ENCODE measurements around the gene SBK3. TPM values are rescaled to one million over a fixed set of nuclear protein-coding genes. Genes with fewer than 3 reads are reported as not detected.

Gene SBK3
- polyA plus RNA-seq, 1 of the 3 experiments (the other 2 are of a cell fraction) = 0.03 TPM

- ChIA-PET POLR2A (interaction anchor here (0.9 kb wide), 1 partner anchor 72 kb away, joined by 5 read pairs; the partner anchor contains the start of gene FIZ1), CTCF (interaction anchor here (0.7 to 1.5 kb wide), 3 partner anchors 13 to 106 kb away, joined by 3 to 6 read pairs (median 5); no protein-coding TSS in a partner anchor)
- Histone ChIP-seq H3K9me3 (no peaks in the 10 kb centered on the region), H3K9ac (no peak overlapping the region), H3K27ac (ENCODE audit: low read depth in 2 of 2, low read length in 1 of 2) (no peak overlapping the region; a peak in 1 of 4 replicates), H3K27me3 (ENCODE audit: insufficient read depth) (no peaks in the 10 kb centered on the region), H3K4me2 (no peak overlapping the region), H3K4me3 (ENCODE audit: low read depth in 2 of 2, low read length in 1 of 2) (no peak overlapping the region), H3K9me2 (no peaks in the 10 kb centered on the region), H2AFZ (ENCODE audit: low read depth) (no peak overlapping the region), H4K20me1 (ENCODE audit: insufficient read depth) (no peaks in the 10 kb centered on the region), H3K4me1 (ENCODE audit: control insufficient read depth in 1 of 2, insufficient read depth in 2 of 2, low read depth in 1 of 2, low read length in 1 of 2) (peaks cover 0 to 31% of the 10 kb centered on the region in 2 experiments; a peak in 1 of 4 replicates), H3K36me3 (replicated peaks in 1 of 2; ENCODE audit: control insufficient read depth in 1 of 2, insufficient read depth in 2 of 2, low read length in 1 of 2) (no peaks in the 10 kb centered on the region), H3F3A (replicated peaks; ENCODE audit: insufficient read depth) (no peaks in the 10 kb centered on the region), H3K79me2 (ENCODE audit: insufficient read depth) (no peaks in the 10 kb centered on the region)
- no peak for TF ChIP-seq YY1 (IDR thresholded peaks at IDR 0.05; ENCODE audit: low read depth)
- no peak for TF ChIP-seq MXI1 (IDR thresholded peaks at IDR 0.05; ENCODE audit: low read depth, low read length)
- TF ChIP-seq RAD21 (IDR thresholded peaks at IDR 0.05; ENCODE audit: low read length) = no peak
- no peak for TF ChIP-seq PBX3 (IDR thresholded peaks at IDR 0.05)
- TF ChIP-seq FOXJ3 (CRISPR knock-in tag; IDR thresholded peaks at IDR 0.05) = no peak
- DNase-seq = no peak
- WGBS (ENCODE audit: low lambda C conversion rate) = 66% methylated on average over 22 of the region's 22 CpGs
These were observed 17.9 kb downstream of the SBK3 start for GRCh38 chr19:55527197-55528029.

- no peaks in the 10 kb centered on the region for H4K20me1 ChIP-seq (ENCODE audit: insufficient read depth)
- H3K4me1 ChIP-seq (ENCODE audit: control insufficient read depth in 1 of 2, insufficient read depth in 2 of 2, low read depth in 1 of 2, low read length in 1 of 2) = peaks cover 0 to 38% of the 10 kb centered on the region in 2 experiments; a peak in 1 of 4 replicates
- no peak overlapping the region; a peak in 1 of 4 replicates for H3K27ac ChIP-seq (ENCODE audit: low read depth in 2 of 2, low read length in 1 of 2)
- no peaks in the 10 kb centered on the region for H3K27me3 ChIP-seq (ENCODE audit: insufficient read depth)
- DNase-seq = peak; percentile 57
- no peaks in the 10 kb centered on the region for H3K36me3 ChIP-seq (replicated peaks in 1 of 2; ENCODE audit: control insufficient read depth in 1 of 2, insufficient read depth in 2 of 2, low read length in 1 of 2)
- ChIA-PET CTCF (interaction anchor here (0.6 to 1.5 kb wide), 5 partner anchors 10 to 107 kb away, joined by 4 to 7 read pairs (median 6); partner anchors contain the start of gene ZNF865), POLR2A (interaction anchor here (0.6 to 0.9 kb wide), 2 partner anchors 49 to 73 kb away, joined by 3 to 5 read pairs; partner anchors contain the start of gene FIZ1)
- no peaks in the 10 kb centered on the region for H3K9me2 ChIP-seq
- no peaks in the 10 kb centered on the region for H3K79me2 ChIP-seq (ENCODE audit: insufficient read depth)
- no peaks in the 10 kb centered on the region for H3K9me3 ChIP-seq
- H3F3A ChIP-seq (replicated peaks; ENCODE audit: insufficient read depth) = no peaks in the 10 kb centered on the region
- H3K9ac ChIP-seq = no peak overlapping the region
- H2AFZ ChIP-seq (ENCODE audit: low read depth) = no peak overlapping the region
- no peak for TF ChIP-seq GABPA (IDR thresholded peaks at IDR 0.05; ENCODE audit: low read depth)
- no peak for TF ChIP-seq POLR2AphosphoS5 (IDR thresholded peaks at IDR 0.05; ENCODE audit: low read depth, low read length)
- no peak for TF ChIP-seq MXI1 (IDR thresholded peaks at IDR 0.05; ENCODE audit: low read depth, low read length)
- no peak for TF ChIP-seq YY1 (IDR thresholded peaks at IDR 0.05; ENCODE audit: low read depth)
- no peak for TF ChIP-seq MEF2A (IDR thresholded peaks at IDR 0.05; ENCODE audit: borderline replicate concordance, low read depth)
- no peak for TF ChIP-seq ELF1 (IDR thresholded peaks at IDR 0.05)
- no peak for TF ChIP-seq JUND (IDR thresholded peaks at IDR 0.05)
- TF ChIP-seq IRF3 (IDR thresholded peaks at IDR 0.05; ENCODE audit: low read depth, low read length) = no peak
- TF ChIP-seq NRF1 (IDR thresholded peaks at IDR 0.05; ENCODE audit: low read depth, low read length) = no peak
- no peak for TF ChIP-seq RXRA (IDR thresholded peaks at IDR 0.05; ENCODE audit: borderline replicate concordance, low read depth)
- TF ChIP-seq TCF12 (IDR thresholded peaks at IDR 0.05) = no peak
- no peak; the same call in 1 of the 2 replicates for TF ChIP-seq NFIC (IDR thresholded peaks at IDR 0.05; ENCODE audit: borderline replicate concordance)
- TF ChIP-seq FOXM1 (IDR thresholded peaks at IDR 0.05; ENCODE audit: low read depth) = no peak
- no peak for TF ChIP-seq PBX3 (IDR thresholded peaks at IDR 0.05)
- H3K4me2 ChIP-seq = no peak overlapping the region
- WGBS (ENCODE audit: low lambda C conversion rate) = 52% methylated on average over 20 of the region's 35 CpGs
- H3K4me3 ChIP-seq (ENCODE audit: low read depth in 2 of 2, low read length in 1 of 2) = no peak overlapping the region
These were observed 18.8 kb downstream of the SBK3 start for GRCh38 chr19:55526216-55527196.
